Progenitor cell of endocrine pancreas (in vitro differentiated cells): ENCODE results near the gene PCMTD2. TPM values are rescaled to one million over a fixed set of nuclear protein-coding genes. Genes with fewer than 3 reads are reported as not detected.

Experiments
- DNase-seq: peaks from one replicate; pipeline ENCODE4 v3.0.0; 2021; ENCODE audit warnings: low spot score; ENCODE audit not compliant: unreplicated experiment
- H3K27ac Mint-ChIP-seq: 2 replicates; pipeline ENCODE4 v1.8.0; 2021; ENCODE audit warnings: mild to moderate bottlenecking, moderate library complexity, mixed read lengths
- H3K27me3 Mint-ChIP-seq: 2 replicates; pipeline ENCODE4 v1.8.0; 2021; ENCODE audit warnings: mixed read lengths
- H3K36me3 Mint-ChIP-seq: 2 replicates; pipeline ENCODE4 v1.8.0; 2022; ENCODE audit warnings: mixed read lengths; ENCODE audit not compliant: insufficient read depth
- H3K4me1 Mint-ChIP-seq: 2 replicates; pipeline ENCODE4 v1.8.0; 2021; ENCODE audit warnings: low read depth, mixed read lengths
- H3K4me3 Mint-ChIP-seq: 2 replicates; pipeline ENCODE4 v1.8.0; 2021; ENCODE audit warnings: low read depth, mild to moderate bottlenecking, moderate library complexity, mixed read lengths
- H3K9me3 Mint-ChIP-seq: 2 replicates; pipeline ENCODE4 v1.8.0; 2021; ENCODE audit warnings: low read depth, mixed read lengths
- CTCF ChIP-seq: fragments of 200-600 bp; sonication (generic); IDR thresholded peaks from one replicate; pipeline ENCODE4 v1.5.0; 2021; ENCODE audit warnings: antibody characterized with exemption, mild to moderate bottlenecking; ENCODE audit not compliant: unreplicated experiment
- total RNA-seq: library from RNA; stranded (reverse); gene quantifications from 2 replicates; pipeline ENCODE4 v1.2.1, GENCODE V29; 2021

PCMTD2 gene
- total RNA-seq, 1 donor from 2014 or later = 106 TPM

- Mint-ChIP-seq H3K27me3 (no peaks in the 10 kb centered on the region), H3K9me3 (peaks cover 2% of the 10 kb centered on the region), H3K4me3 (no peak overlapping the region), H3K4me1 (no peaks in the 10 kb centered on the region), H3K36me3 (peaks cover 3% of the 10 kb centered on the region), H3K27ac (no peak overlapping the region)
- TF ChIP-seq CTCF = no peak
- DNase-seq = no peak
Observed at GRCh38 chr20:64276817-64277216, 21.3 kb downstream of the PCMTD2 start.

GRCh38 chr20:64277571-64278316 lies 22.2 kb downstream of the PCMTD2 start:
- no peaks in the 10 kb centered on the region for H3K27me3 Mint-ChIP-seq
- TF ChIP-seq CTCF = no peak
- H3K4me1 Mint-ChIP-seq = no peaks in the 10 kb centered on the region
- DNase-seq = no peak
- peaks cover 2% of the 10 kb centered on the region for H3K9me3 Mint-ChIP-seq
- H3K4me3 Mint-ChIP-seq = no peak overlapping the region
- peaks cover 2% of the 10 kb centered on the region for H3K36me3 Mint-ChIP-seq
- H3K27ac Mint-ChIP-seq = no peak overlapping the region

GRCh38 chr20:64278317-64278681 lies 22.8 kb downstream of the PCMTD2 start:
- Mint-ChIP-seq H3K4me1 (no peaks in the 10 kb centered on the region), H3K36me3 (peaks cover 2% of the 10 kb centered on the region), H3K4me3 (no peak overlapping the region), H3K9me3 (peaks cover 2% of the 10 kb centered on the region), H3K27ac (no peak overlapping the region), H3K27me3 (no peaks in the 10 kb centered on the region)
- TF ChIP-seq CTCF = no peak
- no peak for DNase-seq

- H3K9me3 Mint-ChIP-seq = peaks cover 7% of the 10 kb centered on the region
- no peak for DNase-seq
- no peak for TF ChIP-seq CTCF
- no peaks in the 10 kb centered on the region for H3K27me3 Mint-ChIP-seq
- H3K36me3 Mint-ChIP-seq = no peaks in the 10 kb centered on the region
- no peak overlapping the region for H3K4me3 Mint-ChIP-seq
- H3K4me1 Mint-ChIP-seq = no peaks in the 10 kb centered on the region
- no peak overlapping the region for H3K27ac Mint-ChIP-seq
Observed at GRCh38 chr20:64279826-64280459, 24.4 kb downstream of the PCMTD2 start.

GRCh38 chr20:64280460-64280843 lies 24.9 kb downstream of the PCMTD2 start:
- Mint-ChIP-seq H3K27ac (no peak overlapping the region), H3K36me3 (no peaks in the 10 kb centered on the region), H3K27me3 (no peaks in the 10 kb centered on the region), H3K4me1 (no peaks in the 10 kb centered on the region), H3K9me3 (peaks cover 7% of the 10 kb centered on the region), H3K4me3 (no peak overlapping the region)
- no peak for DNase-seq
- TF ChIP-seq CTCF = no peak
